PFSK-1 (cell line): ENCODE measurements around the gene HNRNPC.

Experiments used
- POLR2AphosphoS5 ChIP-seq: IDR thresholded peaks from 2 replicates; pipeline ENCODE4 v1.6.1; 2012; ENCODE audit warnings: low read depth, mild to moderate bottlenecking, control low read depth, low read length, moderate library complexity
- SIN3A ChIP-seq: IDR thresholded peaks from 2 replicates; pipeline ENCODE4 v1.6.1; 2012; ENCODE audit warnings: mild to moderate bottlenecking, low read length, moderate library complexity, borderline replicate concordance; ENCODE audit not compliant: insufficient read depth
- TAF1 ChIP-seq: IDR thresholded peaks from 2 replicates; pipeline ENCODE4 v1.6.1; 2012; ENCODE audit warnings: low read length, control low read depth, borderline replicate concordance; ENCODE audit not compliant: insufficient read depth

- TF ChIP-seq POLR2AphosphoS5 (no peak), SIN3A (no peak), TAF1 (no peak)
Measured at GRCh38 chr14:21278632-21279031, 9.4 kb upstream of the HNRNPC start.
